ENCODE measurements around the gene KCNS1. TPM values are rescaled to one million over a fixed set of nuclear protein-coding genes. Genes with fewer than 3 reads are reported as not detected.

The KCNS1 gene
- total RNA-seq, 1 donor from 2014 or later = 0.55 TPM

- no peak for DNase-seq (ENCODE audit: low spot score)
- TF ChIP-seq CTCF (IDR thresholded peaks at IDR 0.05) = no peak
- H3K27ac Mint-ChIP-seq (ENCODE audit: unreplicated experiment) = no peak overlapping the region
- H3K4me1 Mint-ChIP-seq (ENCODE audit: low read depth) = no peaks in the 10 kb centered on the region
- H3K4me3 Mint-ChIP-seq (ENCODE audit: unreplicated experiment) = no peak overlapping the region
- H3K27me3 Mint-ChIP-seq (ENCODE audit: low read depth) = peaks cover 25% of the 10 kb centered on the region
- H3K36me3 Mint-ChIP-seq (ENCODE audit: low read depth) = no peaks in the 10 kb centered on the region
- H3K9me3 Mint-ChIP-seq (ENCODE audit: low read depth) = no peaks in the 10 kb centered on the region
Observed at GRCh38 chr20:45136911-45137310, 36.0 kb upstream of the KCNS1 start.

DNA sequence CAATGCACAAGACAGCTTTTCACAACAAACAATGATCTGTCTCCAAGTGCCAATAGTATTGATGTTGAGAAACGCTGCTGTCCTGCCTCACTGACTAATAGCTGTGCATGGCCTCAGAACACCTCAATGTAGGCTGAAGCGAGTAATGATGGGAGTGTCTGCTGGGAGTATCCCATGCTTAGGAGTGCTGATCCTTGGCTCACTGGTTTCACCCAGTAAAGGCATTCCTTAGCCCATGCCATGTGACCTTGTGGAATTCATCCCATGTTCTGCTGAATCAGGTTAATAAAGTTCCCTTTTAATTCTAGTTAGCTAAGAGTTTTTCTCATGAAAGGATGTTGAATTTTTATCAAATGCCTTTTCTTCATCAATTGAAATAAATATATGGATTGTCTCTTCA lies 27.2 kb upstream of the KCNS1 start:
- peaks cover 3% of the 10 kb centered on the region for H3K9me3 Mint-ChIP-seq (ENCODE audit: low read depth)
- H3K4me3 Mint-ChIP-seq (ENCODE audit: unreplicated experiment) = no peak overlapping the region
- no peaks in the 10 kb centered on the region for H3K36me3 Mint-ChIP-seq (ENCODE audit: low read depth)
- no peak for TF ChIP-seq CTCF (IDR thresholded peaks at IDR 0.05)
- no peak overlapping the region for H3K27ac Mint-ChIP-seq (ENCODE audit: unreplicated experiment)
- H3K27me3 Mint-ChIP-seq (ENCODE audit: low read depth) = peaks cover 61% of the 10 kb centered on the region
- no peaks in the 10 kb centered on the region for H3K4me1 Mint-ChIP-seq (ENCODE audit: low read depth)
- DNase-seq (ENCODE audit: low spot score) = no peak

DNA sequence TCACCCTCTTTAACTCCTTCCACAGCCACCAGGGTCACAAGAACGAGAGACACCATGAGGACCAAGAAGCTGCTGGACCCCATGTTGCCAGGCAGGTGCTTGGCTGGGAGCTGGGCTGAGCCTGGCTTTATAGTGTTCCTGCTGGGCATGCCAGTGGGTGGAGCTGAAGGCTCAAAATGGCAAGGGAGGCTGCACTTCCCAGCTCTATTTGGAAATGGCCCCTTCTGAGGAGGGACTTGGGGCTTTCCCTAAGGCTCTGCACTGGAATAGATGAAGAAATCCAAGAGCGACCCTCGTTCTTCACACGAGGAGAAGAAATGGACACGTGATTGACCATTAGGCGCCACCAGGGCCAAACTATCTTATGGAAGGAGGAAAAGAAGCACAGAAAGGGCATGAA lies 23.4 kb upstream of the KCNS1 start, which contains the start of gene WFDC12:
Gene WFDC12 (minus strand): TSS at position 101 of the 400 bp plus-strand sequence. CDS start 18 bp downstream, at position 83.
- no peak for TF ChIP-seq CTCF (IDR thresholded peaks at IDR 0.05)
- Mint-ChIP-seq H3K27ac (ENCODE audit: unreplicated experiment) (no peak within 1 kb of the TSS), H3K4me1 (ENCODE audit: low read depth) (no peaks in the 10 kb centered on the region)

DNA sequence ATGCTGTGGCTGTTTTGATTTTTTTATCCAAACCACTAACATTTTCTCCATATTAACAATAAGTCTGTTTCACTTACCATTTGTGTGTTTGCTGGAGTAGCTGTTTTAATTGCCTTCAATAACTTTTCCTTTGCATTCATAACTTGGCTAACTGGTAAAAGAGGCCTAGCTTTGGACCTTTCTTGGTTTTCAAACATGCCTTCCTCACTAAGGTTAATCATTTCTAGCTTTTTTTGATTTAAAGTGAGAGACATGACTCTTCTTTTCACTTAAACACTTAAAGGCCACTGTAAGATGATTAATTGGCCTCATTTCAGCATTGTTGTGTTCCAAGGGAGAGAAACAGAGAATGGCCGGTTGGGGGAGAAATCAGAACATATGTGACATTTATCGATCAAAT lies 20.5 kb upstream of the KCNS1 start:
- peaks cover 41% of the 10 kb centered on the region for H3K27me3 Mint-ChIP-seq (ENCODE audit: low read depth)
- no peak for TF ChIP-seq CTCF (IDR thresholded peaks at IDR 0.05)

More for the DNA sequence above, 23.4 kb upstream of the KCNS1 start, which contains the start of gene WFDC12:
- H3K36me3 Mint-ChIP-seq (ENCODE audit: low read depth) = no peaks in the 10 kb centered on the region
- no peak for DNase-seq (ENCODE audit: low spot score)
- H3K27me3 Mint-ChIP-seq (ENCODE audit: low read depth) = peaks cover 51% of the 10 kb centered on the region
- H3K9me3 Mint-ChIP-seq (ENCODE audit: low read depth) = peaks cover 13% of the 10 kb centered on the region
- no peak within 1 kb of the TSS for H3K4me3 Mint-ChIP-seq (ENCODE audit: unreplicated experiment)

DNA sequence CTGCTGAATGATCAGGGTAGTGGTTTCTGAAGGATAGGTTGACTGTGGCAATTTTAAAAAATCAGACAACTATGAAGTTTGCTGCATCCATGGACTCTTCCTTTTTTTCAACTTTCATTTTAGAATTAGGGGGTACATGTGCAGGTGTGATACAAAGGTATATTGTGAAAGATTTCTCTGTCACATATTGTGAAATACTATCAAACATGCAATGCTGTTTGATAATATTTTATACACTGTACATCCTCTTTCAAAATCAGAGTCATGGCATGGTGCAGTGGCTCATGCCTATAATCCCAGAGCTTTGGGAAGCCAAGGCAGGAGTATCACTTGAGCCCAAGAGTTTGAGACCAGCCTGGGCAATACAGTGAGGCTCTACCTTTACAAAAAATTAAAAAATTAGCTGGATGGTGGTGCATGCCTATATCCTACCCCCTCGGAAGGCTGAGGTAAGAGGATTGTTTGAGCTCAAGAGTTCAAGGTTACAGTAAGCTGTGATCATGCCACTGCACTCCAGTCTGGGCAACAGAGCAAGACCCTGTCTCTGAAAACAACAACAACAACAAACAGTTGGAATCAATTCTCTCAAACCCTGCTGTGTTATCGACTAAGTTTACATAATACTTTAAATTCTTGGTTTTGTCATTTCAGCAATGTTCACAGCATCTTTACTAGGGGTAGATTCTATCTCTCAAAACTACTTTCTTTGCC lies 18.8 kb upstream of the KCNS1 start:
- peaks cover 41% of the 10 kb centered on the region for H3K27me3 Mint-ChIP-seq (ENCODE audit: low read depth)
- H3K4me1 Mint-ChIP-seq (ENCODE audit: low read depth) = no peaks in the 10 kb centered on the region
- no peak for TF ChIP-seq CTCF (IDR thresholded peaks at IDR 0.05)
- H3K36me3 Mint-ChIP-seq (ENCODE audit: low read depth) = no peaks in the 10 kb centered on the region
- no peak overlapping the region for H3K27ac Mint-ChIP-seq (ENCODE audit: unreplicated experiment)
- H3K9me3 Mint-ChIP-seq (ENCODE audit: low read depth) = peaks cover 13% of the 10 kb centered on the region
- no peak for DNase-seq (ENCODE audit: low spot score)
- H3K4me3 Mint-ChIP-seq (ENCODE audit: unreplicated experiment) = no peak overlapping the region

More for the DNA sequence above, 20.5 kb upstream of the KCNS1 start:
- no peak for DNase-seq (ENCODE audit: low spot score)
- H3K9me3 Mint-ChIP-seq (ENCODE audit: low read depth) = peaks cover 13% of the 10 kb centered on the region
- H3K4me3 Mint-ChIP-seq (ENCODE audit: unreplicated experiment) = no peak overlapping the region
- no peak overlapping the region for H3K27ac Mint-ChIP-seq (ENCODE audit: unreplicated experiment)
- H3K4me1 Mint-ChIP-seq (ENCODE audit: low read depth) = no peaks in the 10 kb centered on the region
- no peaks in the 10 kb centered on the region for H3K36me3 Mint-ChIP-seq (ENCODE audit: low read depth)

Data from chondrocyte (in vitro differentiated cells).